HG03575 (cell line): ENCODE results near the gene DIS3L.
"Not testable (repeated sequence)": the region's sequence is repeated elsewhere in the genome, so short reads cannot be mapped to it uniquely, and the experiment has no call there.

Experiments used
- ATAC-seq: cut with Tn5 transposase; IDR thresholded peaks from one replicate; pipeline ENCODE4 v1.9.1; 2021; ENCODE audit not compliant: unreplicated experiment, insufficient number of reproducible peaks, low FRiP score; ENCODE audit errors: extremely low read depth

DIS3L gene

GRCh38 chr15:66302489-66303278, 9.3 kb downstream of the DIS3L start:
- no peak for ATAC-seq

- not testable (repeated sequence) for ATAC-seq
Observed at GRCh38 chr15:66304425-66304824, 11.1 kb downstream of the DIS3L start.

- ATAC-seq, result no peak
Observed at GRCh38 chr15:66306381-66306780, 13.0 kb downstream of the DIS3L start.

GRCh38 chr15:66308531-66308930, 15.2 kb downstream of the DIS3L start:
- no peak for ATAC-seq

- no peak for ATAC-seq
Observed at GRCh38 chr15:66309828-66310227, 16.5 kb downstream of the DIS3L start.

GRCh38 chr15:66310786-66311185, 17.4 kb downstream of the DIS3L start:
- ATAC-seq, result no peak

- no peak for ATAC-seq
Observed at GRCh38 chr15:66312144-66312543, 18.8 kb downstream of the DIS3L start.

GRCh38 chr15:66323312-66323928, 30.1 kb downstream of the DIS3L start:
- no peak for ATAC-seq

- no peak for ATAC-seq
Observed at GRCh38 chr15:66326051-66326450, 32.7 kb downstream of the DIS3L start.

GRCh38 chr15:66327736-66328135, 34.4 kb downstream of the DIS3L start:
- ATAC-seq, result no peak

- no peak for ATAC-seq
Observed at GRCh38 chr15:66328771-66329170, 35.4 kb downstream of the DIS3L start.

GRCh38 chr15:66348530-66348929, 55.2 kb downstream of the DIS3L start:
- ATAC-seq, result not testable (repeated sequence)

- ATAC-seq, result no peak
Observed at GRCh38 chr15:66356077-66356358, 62.6 kb downstream of the DIS3L start.

GRCh38 chr15:66356359-66357236, 63.2 kb downstream of the DIS3L start, which contains the start of gene TIPIN:
TIPIN (minus strand) TSS chr15:66356685; CDS start chr15:66352947, 3,738 bp downstream.
- ATAC-seq, result peak; percentile 68

- ATAC-seq, result no peak
Observed at GRCh38 chr15:66359740-66360139, 66.4 kb downstream of the DIS3L start.

- not testable (repeated sequence) for ATAC-seq
Observed at GRCh38 chr15:66361745-66362460, 68.5 kb downstream of the DIS3L start.

- ATAC-seq, result no peak
Observed at GRCh38 chr15:66362776-66363175, 69.4 kb downstream of the DIS3L start.

GRCh38 chr15:66364944-66365528, 71.7 kb downstream of the DIS3L start:
- ATAC-seq, result no peak
